ENCODE data around the gene MXD4.

Gene MXD4

GRCh38 chr4:2292646-2293108 lies 30.8 kb upstream of the MXD4 start:
- DNase-seq (ENCODE audit: low read depth in 1 of 2, low spot score in 1 of 2): no peak

GRCh38 chr4:2291705-2292645 lies 30.1 kb upstream of the MXD4 start:
- DNase-seq (ENCODE audit: low read depth in 1 of 2, low spot score in 1 of 2): no peak

- DNase-seq (ENCODE audit: low read depth in 1 of 2, low spot score in 1 of 2): peak; percentile 20 to 42
These were observed 29.2 kb upstream of the MXD4 start for GRCh38 chr4:2290974-2291704.

- DNase-seq (ENCODE audit: low read depth in 1 of 2, low spot score in 1 of 2): no peak
These were observed 28.6 kb upstream of the MXD4 start for GRCh38 chr4:2290488-2290887.

GRCh38 chr4:2289955-2290333 lies 28.0 kb upstream of the MXD4 start:
- DNase-seq (ENCODE audit: low read depth in 1 of 2, low spot score in 1 of 2): no peak

GRCh38 chr4:2289311-2289954 lies 27.5 kb upstream of the MXD4 start:
- no peak for DNase-seq (ENCODE audit: low read depth in 1 of 2, low spot score in 1 of 2)

- no peak for DNase-seq (ENCODE audit: low read depth in 1 of 2, low spot score in 1 of 2)
These were observed 26.2 kb upstream of the MXD4 start for GRCh38 chr4:2288051-2288541.

GRCh38 chr4:2287594-2287915 lies 25.6 kb upstream of the MXD4 start:
- DNase-seq (ENCODE audit: low read depth in 1 of 2, low spot score in 1 of 2): no peak

GRCh38 chr4:2286904-2287593 lies 25.1 kb upstream of the MXD4 start:
- DNase-seq (ENCODE audit: low read depth in 1 of 2, low spot score in 1 of 2): no peak

- DNase-seq (ENCODE audit: low read depth in 1 of 2, low spot score in 1 of 2): no peak
These were observed 23.9 kb upstream of the MXD4 start for GRCh38 chr4:2285613-2286381.

GRCh38 chr4:2284934-2285612 lies 23.2 kb upstream of the MXD4 start:
- DNase-seq (ENCODE audit: low read depth in 1 of 2, low spot score in 1 of 2): no peak

GRCh38 chr4:2284161-2284933 lies 22.4 kb upstream of the MXD4 start:
- DNase-seq (ENCODE audit: low read depth in 1 of 2, low spot score in 1 of 2): no peak

GRCh38 chr4:2283199-2283711 lies 21.3 kb upstream of the MXD4 start:
- no peak for DNase-seq (ENCODE audit: low read depth in 1 of 2, low spot score in 1 of 2)

GRCh38 chr4:2281575-2282343 lies 19.9 kb upstream of the MXD4 start:
- peak; percentile 19 to 43 for DNase-seq (ENCODE audit: low read depth in 1 of 2, low spot score in 1 of 2)

GRCh38 chr4:2280531-2281300 lies 18.8 kb upstream of the MXD4 start:
- DNase-seq (ENCODE audit: low read depth in 1 of 2, low spot score in 1 of 2): no peak

- DNase-seq (ENCODE audit: low read depth in 1 of 2, low spot score in 1 of 2): no peak
These were observed 16.0 kb upstream of the MXD4 start for GRCh38 chr4:2277956-2278355.

GRCh38 chr4:2276581-2277325 lies 14.8 kb upstream of the MXD4 start:
- DNase-seq (ENCODE audit: low read depth in 1 of 2, low spot score in 1 of 2): no peak

Measured in activated CD4-positive, alpha-beta T cell treated with anti-CD3 and anti-CD28 coated beads, Interleukin-2, amount 50 U/mL, for 24 hours (primary cell).